DND-41 (cell line): ENCODE data around the gene JAKMIP1.

Experiments
- ATAC-seq: fragments of 200-7000 bp; cut with Tn5 transposase; 3 replicates; pipeline ENCODE4 v1.9.1; 2021; ENCODE audit warnings: low read depth; ENCODE audit not compliant: insufficient read depth
- DNase-seq: peaks from one replicate; pipeline ENCODE4 v3.0.0-alpha.2; 2020
- H2AFZ ChIP-seq: 2 replicates; pipeline ENCODE4 v1.6.0; 2012; ENCODE audit warnings: low read depth, low read length
- H3K27ac ChIP-seq: 2 replicates; pipeline ENCODE4 v1.5.1; 2012; ENCODE audit warnings: low read length, inconsistent platforms
- H3K27me3 ChIP-seq: fragments of 200-600 bp; sonication (generic); 2 replicates; pipeline ENCODE4 v1.6.0; 2012; ENCODE audit warnings: low read length, mild to moderate bottlenecking, inconsistent platforms; ENCODE audit not compliant: insufficient read depth, poor library complexity
- H3K36me3 ChIP-seq: 2 replicates; pipeline ENCODE4 v1.5.1; 2012; ENCODE audit warnings: low read length, inconsistent platforms; ENCODE audit not compliant: insufficient read depth
- H3K4me1 ChIP-seq: 2 replicates; pipeline ENCODE4 v1.5.1; 2012; ENCODE audit warnings: mild to moderate bottlenecking, low read length; ENCODE audit not compliant: insufficient read depth
- H3K4me2 ChIP-seq: 2 replicates; pipeline ENCODE4 v1.6.0; 2012; ENCODE audit warnings: mild to moderate bottlenecking, moderate library complexity, low read length, inconsistent platforms; ENCODE audit not compliant: insufficient read depth
- H3K4me3 ChIP-seq, 2 experiments: fragments of 200-600 bp in 1 of 2; shearing (Covaris generic) in 1 of 2; 2 replicates each; pipeline ENCODE4 v1.5.1; 2012 to 2016; ENCODE audit warnings: inconsistent platforms in 2 of 2, low read length in 2 of 2, mild to moderate bottlenecking in 2 of 2, low read depth in 1 of 2, moderate library complexity in 1 of 2
- H3K79me2 ChIP-seq: 2 replicates; pipeline ENCODE4 v1.6.0; 2012; ENCODE audit warnings: low read length, inconsistent platforms; ENCODE audit not compliant: insufficient read depth
- H3K9ac ChIP-seq: 2 replicates; pipeline ENCODE4 v1.6.0; 2012; ENCODE audit warnings: low read depth, mild to moderate bottlenecking, inconsistent platforms, low read length, moderate library complexity
- H3K9me3 ChIP-seq: 2 replicates; pipeline ENCODE4 v1.5.1; 2012; ENCODE audit warnings: low read length, moderate library complexity, mild to moderate bottlenecking, inconsistent platforms; ENCODE audit not compliant: insufficient read depth, severe bottlenecking
- H4K20me1 ChIP-seq: 2 replicates; pipeline ENCODE4 v1.6.0; 2012; ENCODE audit warnings: low read length; ENCODE audit not compliant: insufficient read depth
- CTCF ChIP-seq: IDR thresholded peaks from 2 replicates; pipeline ENCODE4 v1.5.1; 2012; ENCODE audit warnings: borderline replicate concordance, low read length, moderate library complexity, mild to moderate bottlenecking; ENCODE audit not compliant: poor library complexity, severe bottlenecking; ENCODE audit errors: extremely low read depth
- EZH2 ChIP-seq: IDR thresholded peaks from 3 replicates; pipeline ENCODE4 v1.6.1; 2012; ENCODE audit warnings: borderline replicate concordance, low read depth, mild to moderate bottlenecking, moderate library complexity, low read length, inconsistent platforms; ENCODE audit not compliant: severe bottlenecking

JAKMIP1 gene

GRCh38 chr4:6115342-6115741, 85.0 kb downstream of the JAKMIP1 start:
- no peaks in the 10 kb centered on the region for H3K36me3 ChIP-seq
- no peaks in the 10 kb centered on the region for H3K4me1 ChIP-seq
- H4K20me1 ChIP-seq, result peaks cover 2% of the 10 kb centered on the region; the same call in 1 of the 2 replicates
- TF ChIP-seq CTCF, result no peak
- TF ChIP-seq EZH2, result no peak
- no peak overlapping the region for H3K27ac ChIP-seq
- H3K27me3 ChIP-seq, result no peaks in the 10 kb centered on the region
- H3K9me3 ChIP-seq, result no peaks in the 10 kb centered on the region
- DNase-seq (no peak), ATAC-seq (no peak)
- H3K9ac ChIP-seq, result no peak overlapping the region
- no peak overlapping the region for H2AFZ ChIP-seq
- H3K4me2 ChIP-seq, result no peak overlapping the region
- no peaks in the 10 kb centered on the region for H3K79me2 ChIP-seq
- H3K4me3 ChIP-seq, result no peak overlapping the region

GRCh38 chr4:6114601-6115000, 85.7 kb downstream of the JAKMIP1 start:
- H4K20me1 ChIP-seq, result peaks cover 2% of the 10 kb centered on the region; the same call in 1 of the 2 replicates
- no peak overlapping the region for H3K9ac ChIP-seq
- ATAC-seq (no peak), DNase-seq (no peak)
- no peaks in the 10 kb centered on the region for H3K36me3 ChIP-seq
- H3K79me2 ChIP-seq, result no peaks in the 10 kb centered on the region
- H2AFZ ChIP-seq, result no peak overlapping the region
- H3K4me1 ChIP-seq, result no peaks in the 10 kb centered on the region
- H3K9me3 ChIP-seq, result no peaks in the 10 kb centered on the region
- no peak overlapping the region for H3K4me3 ChIP-seq
- no peak overlapping the region for H3K27ac ChIP-seq
- TF ChIP-seq CTCF (no peak), EZH2 (no peak)
- H3K4me2 ChIP-seq, result no peak overlapping the region
- no peaks in the 10 kb centered on the region for H3K27me3 ChIP-seq

GRCh38 chr4:6114181-6114580, 86.2 kb downstream of the JAKMIP1 start:
- Histone ChIP-seq H2AFZ (no peak overlapping the region), H3K9ac (no peak overlapping the region), H3K4me2 (no peak overlapping the region), H4K20me1 (peaks cover 2% of the 10 kb centered on the region; the same call in 1 of the 2 replicates), H3K9me3 (no peaks in the 10 kb centered on the region), H3K4me3 (no peak overlapping the region), H3K79me2 (no peaks in the 10 kb centered on the region), H3K4me1 (no peaks in the 10 kb centered on the region), H3K36me3 (no peaks in the 10 kb centered on the region), H3K27ac (no peak overlapping the region), H3K27me3 (no peaks in the 10 kb centered on the region)
- no peak for ATAC-seq
- TF ChIP-seq CTCF (no peak), EZH2 (no peak)
- DNase-seq, result no peak

GRCh38 chr4:6113641-6114040, 86.7 kb downstream of the JAKMIP1 start:
- DNase-seq (no peak), ATAC-seq (no peak)
- H3K4me3 ChIP-seq, result no peak overlapping the region
- H3K4me2 ChIP-seq, result no peak overlapping the region
- H3K79me2 ChIP-seq, result no peaks in the 10 kb centered on the region
- H2AFZ ChIP-seq, result no peak overlapping the region
- no peaks in the 10 kb centered on the region for H3K4me1 ChIP-seq
- no peak overlapping the region for H3K27ac ChIP-seq
- H3K36me3 ChIP-seq, result no peaks in the 10 kb centered on the region
- H3K9me3 ChIP-seq, result no peaks in the 10 kb centered on the region
- no peak overlapping the region for H3K9ac ChIP-seq
- TF ChIP-seq EZH2, result no peak
- no peak for TF ChIP-seq CTCF
- H3K27me3 ChIP-seq, result no peaks in the 10 kb centered on the region
- H4K20me1 ChIP-seq, result peaks cover 2% of the 10 kb centered on the region; the same call in 1 of the 2 replicates
